ENCODE measurements around the gene CCDC137. TPM values are rescaled to one million over a fixed set of nuclear protein-coding genes. Genes with fewer than 3 reads are reported as not detected.

CCDC137 gene
- total RNA-seq, 1 donor from 2014 or later = 32.1 TPM

GRCh38 chr17:81651692-81652091, 14.8 kb upstream of the CCDC137 start:
- TF ChIP-seq, protein P1, sequence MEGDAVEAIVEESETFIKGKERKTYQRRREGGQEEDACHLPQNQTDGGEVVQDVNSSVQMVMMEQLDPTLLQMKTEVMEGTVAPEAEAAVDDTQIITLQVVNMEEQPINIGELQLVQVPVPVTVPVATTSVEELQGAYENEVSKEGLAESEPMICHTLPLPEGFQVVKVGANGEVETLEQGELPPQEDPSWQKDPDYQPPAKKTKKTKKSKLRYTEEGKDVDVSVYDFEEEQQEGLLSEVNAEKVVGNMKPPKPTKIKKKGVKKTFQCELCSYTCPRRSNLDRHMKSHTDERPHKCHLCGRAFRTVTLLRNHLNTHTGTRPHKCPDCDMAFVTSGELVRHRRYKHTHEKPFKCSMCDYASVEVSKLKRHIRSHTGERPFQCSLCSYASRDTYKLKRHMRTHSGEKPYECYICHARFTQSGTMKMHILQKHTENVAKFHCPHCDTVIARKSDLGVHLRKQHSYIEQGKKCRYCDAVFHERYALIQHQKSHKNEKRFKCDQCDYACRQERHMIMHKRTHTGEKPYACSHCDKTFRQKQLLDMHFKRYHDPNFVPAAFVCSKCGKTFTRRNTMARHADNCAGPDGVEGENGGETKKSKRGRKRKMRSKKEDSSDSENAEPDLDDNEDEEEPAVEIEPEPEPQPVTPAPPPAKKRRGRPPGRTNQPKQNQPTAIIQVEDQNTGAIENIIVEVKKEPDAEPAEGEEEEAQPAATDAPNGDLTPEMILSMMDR (conservative IDR thresholded peaks at IDR 0.05) = no peak
- Mint-ChIP-seq H3K4me1 (ENCODE audit: unreplicated experiment) (peaks cover 4% of the 10 kb centered on the region), H3K27ac (no peak overlapping the region), H3K27me3 (peaks cover 6% of the 10 kb centered on the region), H3K4me3 (peak overlapping the region; percentile 60), H3K36me3 (no peaks in the 10 kb centered on the region), H3K9me3 (no peaks in the 10 kb centered on the region)
- no peak for DNase-seq (ENCODE audit: extremely low spot score, unreplicated experiment)

DNA sequence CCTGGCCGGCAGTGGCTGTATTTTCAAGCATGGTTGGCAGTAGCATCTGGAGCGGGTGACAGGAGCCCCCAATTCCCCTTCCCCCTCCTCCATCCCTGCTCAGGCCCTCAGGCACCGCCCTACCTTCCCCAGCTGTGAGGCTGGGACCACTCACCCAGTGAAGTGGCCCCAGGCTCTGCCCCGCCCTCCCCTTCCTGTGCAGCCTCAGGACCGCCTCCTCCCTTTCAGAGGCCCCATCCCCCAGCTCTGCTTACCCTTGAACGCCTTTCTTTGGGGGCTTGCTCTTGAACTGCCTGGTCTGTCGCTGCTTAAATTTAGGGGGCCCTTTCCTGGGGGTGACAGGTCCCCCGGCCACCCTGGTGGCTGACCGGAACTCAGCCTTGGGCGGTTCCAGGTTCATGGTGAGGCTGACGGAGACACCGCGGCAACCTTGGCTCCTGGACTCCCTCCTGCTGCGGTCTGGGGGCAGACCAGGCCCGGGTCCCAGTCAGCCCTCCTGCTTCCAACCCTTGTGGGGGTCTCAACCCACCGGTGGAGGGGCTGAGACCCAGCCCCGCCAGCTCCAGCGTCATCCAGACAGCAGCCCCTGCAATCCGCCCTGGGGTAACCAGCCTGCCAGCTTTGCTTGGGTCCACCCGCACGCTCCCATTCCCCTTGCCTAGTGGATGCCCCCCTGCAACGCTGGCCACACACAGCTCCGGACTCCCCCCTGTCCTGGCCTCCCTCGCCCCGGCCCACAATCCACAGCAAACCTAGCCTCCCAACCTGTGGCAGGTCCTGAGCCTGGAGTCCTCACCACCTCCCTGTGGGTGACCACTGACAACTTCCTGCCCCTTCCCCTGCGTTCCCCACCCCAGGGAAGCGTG, 13.4 kb upstream of the CCDC137 start:
- peaks cover 4% of the 10 kb centered on the region for H3K4me1 Mint-ChIP-seq (ENCODE audit: unreplicated experiment)
- H3K9me3 Mint-ChIP-seq = no peaks in the 10 kb centered on the region
- H3K36me3 Mint-ChIP-seq = no peaks in the 10 kb centered on the region
- H3K4me3 Mint-ChIP-seq = no peak overlapping the region
- H3K27me3 Mint-ChIP-seq = no peaks in the 10 kb centered on the region
- TF ChIP-seq, protein P1 (conservative IDR thresholded peaks at IDR 0.05) = no peak
- no peak for DNase-seq (ENCODE audit: extremely low spot score, unreplicated experiment)
- no peak overlapping the region for H3K27ac Mint-ChIP-seq

- peaks cover 4% of the 10 kb centered on the region for H3K4me1 Mint-ChIP-seq (ENCODE audit: unreplicated experiment)
- TF ChIP-seq, protein P1 (conservative IDR thresholded peaks at IDR 0.05) = no peak
- no peak overlapping the region for H3K27ac Mint-ChIP-seq
- H3K36me3 Mint-ChIP-seq = no peaks in the 10 kb centered on the region
- H3K4me3 Mint-ChIP-seq = no peak overlapping the region
- no peaks in the 10 kb centered on the region for H3K27me3 Mint-ChIP-seq
- no peaks in the 10 kb centered on the region for H3K9me3 Mint-ChIP-seq
- DNase-seq (ENCODE audit: extremely low spot score, unreplicated experiment) = no peak
Observed at GRCh38 chr17:81655378-81656117, 11.0 kb upstream of the CCDC137 start.

DNA sequence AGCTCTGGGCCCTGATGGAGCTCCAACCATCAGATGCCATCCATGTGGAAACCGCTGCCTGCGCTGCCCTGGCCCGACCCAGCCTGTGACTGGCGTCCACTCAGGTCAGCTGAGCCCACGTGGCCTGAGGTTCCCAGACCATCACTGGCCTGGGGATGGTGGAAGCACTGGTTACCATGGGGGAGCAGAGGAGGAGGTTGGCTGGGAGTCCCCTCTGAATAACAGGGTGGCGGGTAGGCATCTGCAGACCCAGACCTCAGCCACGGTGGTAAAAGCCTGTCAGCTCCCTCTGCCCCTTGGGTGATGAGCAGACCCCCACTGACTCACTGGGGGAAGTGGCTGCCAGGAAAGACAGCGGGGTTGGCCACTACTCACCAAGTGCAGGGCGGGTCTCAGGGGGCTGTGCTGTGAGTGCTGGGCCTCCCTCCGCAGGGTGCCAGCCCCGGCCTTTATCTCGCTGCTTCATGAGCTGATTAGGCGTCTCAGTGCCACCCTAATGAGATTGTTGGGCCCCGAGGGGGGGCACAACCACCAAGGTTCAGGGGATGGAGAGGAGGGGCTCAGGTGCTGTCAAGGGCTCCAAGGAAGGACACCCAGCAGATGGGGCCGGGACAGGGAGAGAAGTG, 10.3 kb upstream of the CCDC137 start, which contains the start of gene PDE6G:
TSS of gene PDE6G (minus strand) at position 425 of the 626 bp plus-strand sequence. CDS start 3,237 bp downstream, outside the sequence.
- TF ChIP-seq, protein P1 (conservative IDR thresholded peaks at IDR 0.05) = no peak
- Mint-ChIP-seq H3K4me1 (ENCODE audit: unreplicated experiment) (peaks cover 4% of the 10 kb centered on the region), H3K4me3 (no peak within 1 kb of the TSS), H3K9me3 (no peaks in the 10 kb centered on the region), H3K36me3 (no peaks in the 10 kb centered on the region), H3K27ac (no peak within 1 kb of the TSS), H3K27me3 (no peaks in the 10 kb centered on the region)
- no peak for DNase-seq (ENCODE audit: extremely low spot score, unreplicated experiment)

GRCh38 chr17:81656835-81657234, 9.7 kb upstream of the CCDC137 start:
- no peaks in the 10 kb centered on the region for H3K27me3 Mint-ChIP-seq
- H3K27ac Mint-ChIP-seq = no peak overlapping the region
- H3K9me3 Mint-ChIP-seq = no peaks in the 10 kb centered on the region
- no peak overlapping the region for H3K4me3 Mint-ChIP-seq
- no peak for DNase-seq (ENCODE audit: extremely low spot score, unreplicated experiment)
- peaks cover 1% of the 10 kb centered on the region for H3K4me1 Mint-ChIP-seq (ENCODE audit: unreplicated experiment)
- TF ChIP-seq, protein P1 (conservative IDR thresholded peaks at IDR 0.05) = no peak
- no peaks in the 10 kb centered on the region for H3K36me3 Mint-ChIP-seq

Data from type B pancreatic cell (in vitro differentiated cells).